HG02970 (cell line): ENCODE measurements around the gene CGNL1.
A peak's percentile ranks its signal among the peaks of the same experiment; 100 is the strongest.

ENCODE experiments used
- ATAC-seq: cut with Tn5 transposase; IDR thresholded peaks from one replicate; pipeline ENCODE4 v1.9.1; 2021; ENCODE audit warnings: mild to moderate bottlenecking, moderate library complexity, moderate number of reproducible peaks; ENCODE audit not compliant: unreplicated experiment, low FRiP score

Gene CGNL1

DNA sequence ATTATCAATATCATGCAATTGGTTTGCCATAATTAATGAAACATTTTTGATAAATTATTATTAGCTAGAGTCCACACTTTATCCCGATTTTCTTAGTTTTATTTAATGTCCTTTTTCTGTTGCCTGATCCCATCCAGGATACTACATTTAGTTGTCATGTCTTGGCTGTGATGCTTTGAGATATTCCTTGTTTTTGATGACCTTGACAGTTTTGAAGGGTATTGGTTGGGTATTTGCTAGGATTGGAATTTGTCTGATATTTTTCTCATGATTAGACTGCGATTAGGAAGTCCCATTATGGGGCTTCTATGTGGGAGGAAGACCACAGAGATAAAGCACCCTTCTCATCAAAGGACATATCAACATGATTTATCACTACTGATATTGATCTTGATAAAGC lies 43.0 kb downstream of the CGNL1 start:
- no peak for ATAC-seq

DNA sequence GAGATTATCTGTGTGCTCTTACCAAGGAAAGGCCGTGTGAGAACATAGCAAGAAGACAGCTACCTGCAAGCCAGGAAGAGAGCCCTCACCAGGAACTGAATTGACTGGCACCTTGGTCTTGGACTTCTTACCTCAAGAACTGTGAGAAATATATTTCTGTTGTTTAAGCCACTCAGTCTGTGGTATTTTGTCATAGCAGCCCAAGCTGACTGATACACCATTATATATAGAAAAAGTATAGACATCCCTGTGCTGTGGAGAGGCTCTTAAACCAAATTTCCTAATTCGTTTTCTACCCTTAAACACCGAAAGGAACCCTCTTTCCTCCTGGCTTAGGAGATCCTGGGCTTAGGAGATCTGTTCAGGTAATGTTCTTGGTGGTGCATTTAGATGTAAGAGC lies 44.8 kb downstream of the CGNL1 start:
- no peak for ATAC-seq

DNA sequence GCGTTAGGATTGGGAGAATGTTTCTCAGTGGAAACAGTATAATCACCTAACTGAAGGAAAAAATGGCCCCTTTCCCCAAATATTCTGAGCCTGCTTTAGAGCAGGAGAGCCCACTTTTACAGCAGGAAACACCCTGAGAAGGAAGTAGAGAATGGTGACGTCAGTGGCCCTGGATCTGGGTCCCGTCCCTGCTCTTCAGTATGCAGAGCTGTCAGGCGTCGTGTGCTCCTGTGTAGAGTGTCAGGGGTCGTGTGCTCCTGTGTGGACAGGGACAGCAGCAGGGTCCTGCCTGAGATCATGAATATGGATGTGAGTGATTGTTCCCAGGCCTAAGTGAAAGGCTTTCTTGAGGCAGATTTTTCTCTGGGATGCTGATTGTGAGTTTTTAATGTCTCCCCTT lies 45.2 kb downstream of the CGNL1 start:
- no peak for ATAC-seq

- ATAC-seq: peak; percentile 74
Observed at GRCh38 chr15:57422113-57422754, 45.9 kb downstream of the CGNL1 start.

GRCh38 chr15:57423599-57424140 lies 47.4 kb downstream of the CGNL1 start:
- ATAC-seq: no peak

- ATAC-seq: no peak
Observed at GRCh38 chr15:57424628-57425405, 48.5 kb downstream of the CGNL1 start.

- no peak for ATAC-seq
Observed at GRCh38 chr15:57425842-57426241, 49.5 kb downstream of the CGNL1 start.

DNA sequence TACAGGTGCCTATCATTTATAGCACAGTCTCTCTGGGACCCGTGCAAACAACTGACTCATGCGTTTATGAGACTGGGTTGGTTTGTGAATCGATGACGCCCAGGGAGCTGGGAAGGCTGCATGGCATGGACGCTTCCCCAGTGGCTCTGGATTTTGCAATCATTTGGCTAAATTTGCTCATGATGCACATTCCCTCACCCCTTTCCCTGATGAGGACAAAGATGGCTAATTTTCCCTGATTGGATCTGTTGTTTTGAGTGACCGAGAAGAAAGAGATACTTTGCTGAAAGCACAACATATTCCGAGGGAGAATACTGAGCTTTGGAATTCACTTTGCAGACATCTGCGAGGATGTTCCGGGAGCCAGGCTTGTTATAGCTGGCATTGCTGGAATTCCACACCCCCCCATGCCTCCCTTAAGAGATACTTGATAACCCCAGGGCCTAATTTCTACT lies 51.1 kb downstream of the CGNL1 start:
- no peak for ATAC-seq

DNA sequence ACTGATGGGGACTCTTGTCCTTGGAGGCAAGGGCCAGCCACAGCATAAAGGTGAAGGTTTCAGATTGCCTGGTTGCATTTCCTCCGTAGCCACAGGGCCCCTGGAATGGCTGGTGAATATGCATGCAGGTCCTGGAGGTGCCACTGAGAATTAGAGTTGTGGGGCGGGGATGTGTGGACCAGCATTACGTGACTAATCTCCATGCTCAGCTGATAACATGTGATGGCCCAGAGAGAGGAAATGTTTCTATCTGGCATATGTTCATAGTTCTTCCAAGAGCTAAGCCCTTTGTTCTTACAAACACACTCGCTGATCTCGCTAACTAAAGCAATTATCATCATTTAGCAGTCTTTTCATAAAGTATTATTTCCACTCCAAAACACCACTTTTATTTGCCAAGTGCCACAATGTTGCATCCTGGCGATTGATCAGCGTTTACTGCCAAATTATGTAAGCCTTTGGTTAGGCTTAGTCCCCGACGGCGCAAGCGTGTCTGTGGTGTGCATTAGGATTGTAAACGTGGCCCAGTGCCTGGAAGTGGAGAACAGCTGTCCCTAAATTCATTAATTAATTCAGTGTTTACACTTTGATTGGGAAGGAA lies 55.9 kb downstream of the CGNL1 start:
- no peak for ATAC-seq

DNA sequence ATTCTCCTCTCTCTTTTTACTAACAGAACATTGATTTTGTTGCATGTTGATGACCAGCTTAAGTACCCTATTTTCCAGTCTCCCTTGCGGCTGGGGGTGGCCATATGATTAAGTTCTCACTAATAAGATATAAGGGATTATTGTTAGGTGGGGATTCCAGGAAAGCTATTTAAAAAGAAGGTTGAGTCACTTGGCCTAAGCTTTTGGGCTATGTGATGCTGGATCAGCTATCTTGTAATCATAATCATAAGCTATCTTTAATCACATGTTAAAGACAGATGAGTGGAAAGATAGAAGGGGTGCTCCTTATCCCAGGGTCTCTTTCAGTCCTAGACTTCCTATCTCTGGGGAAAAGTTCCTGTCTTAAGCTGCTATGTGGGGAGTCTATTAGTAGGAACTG lies 59.9 kb downstream of the CGNL1 start:
- ATAC-seq: no peak

- no peak for ATAC-seq
Observed at GRCh38 chr15:57436961-57437360, 60.7 kb downstream of the CGNL1 start.

GRCh38 chr15:57437564-57437963 lies 61.3 kb downstream of the CGNL1 start:
- no peak for ATAC-seq

DNA sequence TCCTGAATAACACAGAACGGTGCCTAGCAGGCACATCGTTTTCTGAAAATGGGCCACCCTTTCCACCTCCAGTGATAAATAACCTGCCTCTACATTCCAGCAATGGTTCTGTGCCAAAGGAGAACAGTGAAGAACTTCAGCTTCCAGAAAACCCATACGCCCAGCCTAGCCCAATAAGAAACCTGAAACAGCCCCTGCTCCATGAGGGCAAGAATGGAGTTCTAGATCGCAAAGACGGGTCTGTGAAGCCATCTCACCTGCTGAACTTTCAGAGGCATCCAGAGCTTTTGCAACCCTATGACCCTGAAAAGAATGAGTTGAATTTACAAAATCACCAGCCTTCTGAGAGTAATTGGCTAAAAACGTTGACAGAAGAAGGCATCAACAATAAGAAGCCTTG lies 61.9 kb downstream of the CGNL1 start:
- ATAC-seq: no peak

DNA sequence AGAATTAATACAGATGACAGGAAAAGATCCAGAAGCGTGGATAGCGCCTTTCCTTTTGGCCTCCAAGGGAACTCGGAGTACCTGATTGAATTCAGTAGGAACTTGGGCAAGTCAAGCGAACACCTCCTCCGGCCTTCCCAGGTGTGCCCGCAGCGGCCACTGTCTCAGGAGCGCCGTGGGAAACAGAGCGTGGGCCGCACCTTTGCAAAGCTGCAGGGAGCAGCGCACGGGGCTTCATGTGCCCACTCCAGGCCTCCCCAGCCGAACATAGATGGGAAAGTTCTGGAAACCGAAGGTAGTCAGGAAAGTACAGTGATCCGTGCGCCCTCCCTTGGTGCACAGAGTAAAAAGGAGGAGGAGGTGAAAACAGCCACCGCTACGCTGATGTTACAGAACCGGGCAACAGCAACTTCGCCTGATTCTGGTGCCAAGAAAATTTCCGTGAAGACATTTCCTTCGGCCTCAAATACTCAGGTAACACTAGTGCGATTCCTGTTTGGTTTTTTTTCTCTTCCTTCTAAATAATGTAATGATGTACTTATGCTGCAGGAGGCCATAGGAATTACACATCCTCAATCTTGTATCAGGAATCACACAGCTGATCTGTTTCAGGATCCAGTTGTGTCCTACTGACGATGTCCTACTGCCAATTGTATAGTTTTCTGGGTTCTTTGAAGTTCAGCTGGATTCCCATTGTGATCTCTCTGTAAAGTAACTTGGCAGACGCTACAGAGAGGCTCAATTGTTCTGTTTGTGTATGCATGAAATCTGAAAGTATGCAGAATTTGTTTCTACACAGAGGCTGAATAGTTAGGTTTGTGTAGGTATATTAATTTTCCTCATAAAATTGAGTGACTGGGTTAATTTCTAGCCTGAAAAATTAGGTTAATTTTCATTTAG lies 63.1 kb downstream of the CGNL1 start:
- ATAC-seq: no peak

DNA sequence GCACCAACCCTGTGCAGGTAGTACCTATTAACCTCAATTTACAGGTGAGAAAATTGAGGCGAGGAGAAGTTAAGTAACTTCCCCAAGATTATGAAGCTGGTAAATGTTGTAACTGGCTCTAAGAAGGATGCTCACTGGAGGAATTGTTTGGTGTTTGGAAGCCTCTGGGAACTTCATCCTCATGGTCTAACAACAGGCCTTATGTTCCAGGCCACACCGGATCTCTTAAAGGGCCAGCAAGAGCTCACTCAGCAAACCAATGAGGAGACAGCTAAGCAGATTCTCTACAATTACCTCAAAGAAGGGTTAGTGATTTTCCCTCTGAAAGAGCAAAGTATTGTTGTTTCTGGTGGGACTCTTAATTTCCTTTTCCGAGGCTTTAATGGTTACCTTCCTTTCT lies 63.9 kb downstream of the CGNL1 start:
- ATAC-seq: no peak

- ATAC-seq: no peak
Observed at GRCh38 chr15:57440799-57441198, 64.5 kb downstream of the CGNL1 start.

DNA sequence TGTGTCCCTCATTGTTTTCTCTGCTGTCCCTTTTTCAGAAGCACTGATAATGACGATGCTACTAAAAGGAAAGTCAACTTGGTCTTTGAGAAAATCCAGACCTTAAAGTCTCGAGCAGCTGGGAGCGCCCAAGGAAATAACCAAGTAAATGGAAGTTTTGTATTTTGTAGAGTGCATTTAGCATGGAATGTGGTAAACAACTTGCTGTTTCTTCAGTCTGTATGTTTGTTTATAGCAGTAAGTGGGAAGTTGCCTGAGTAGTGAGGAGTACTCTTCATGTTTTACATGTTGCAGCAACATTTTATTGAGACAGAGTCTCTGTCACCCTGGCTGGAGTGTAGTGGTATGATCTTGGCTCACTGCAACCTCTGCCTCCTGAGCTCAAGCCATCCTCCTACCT lies 66.0 kb downstream of the CGNL1 start:
- no peak for ATAC-seq

DNA sequence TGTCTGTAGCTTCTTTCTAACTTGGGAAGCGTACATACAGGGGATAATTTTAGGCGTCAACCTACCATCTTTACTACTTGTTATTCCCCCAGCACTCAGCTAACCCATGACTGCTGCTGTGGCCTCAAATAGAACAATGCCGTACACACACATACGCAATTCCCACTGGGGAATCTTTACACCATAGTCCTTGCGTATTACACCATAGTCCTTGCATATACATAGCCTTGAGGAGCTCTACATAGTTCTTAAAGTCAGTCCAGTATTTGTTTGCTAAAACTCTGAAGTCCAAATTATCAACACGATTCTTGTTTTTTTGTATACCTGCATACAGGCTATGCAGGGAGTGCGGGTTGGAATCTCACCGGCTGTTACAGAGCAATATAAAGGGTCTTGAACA lies 67.2 kb downstream of the CGNL1 start:
- no peak for ATAC-seq

- no peak for ATAC-seq
Observed at GRCh38 chr15:57444877-57445513, 68.7 kb downstream of the CGNL1 start.

- no peak for ATAC-seq
Observed at GRCh38 chr15:57445872-57446271, 69.6 kb downstream of the CGNL1 start.
